Astrocyte (in vitro differentiated cells and primary cell): ENCODE data around the gene DIP2C.

ENCODE experiments used
- EZH2 ChIP-seq: IDR thresholded peaks from 2 replicates; pipeline ENCODE4 v1.6.1; 2012; ENCODE audit warnings: mild to moderate bottlenecking, low read length, inconsistent platforms; ENCODE audit not compliant: insufficient read depth
- TF ChIP-seq, protein P1 (sequence below): IDR thresholded peaks from 2 replicates; pipeline ENCODE4 v1.5.1; 2011; ENCODE audit warnings: low read depth, mild to moderate bottlenecking, inconsistent platforms, low read length, moderate library complexity; ENCODE audit not compliant: insufficient read depth

DNA sequence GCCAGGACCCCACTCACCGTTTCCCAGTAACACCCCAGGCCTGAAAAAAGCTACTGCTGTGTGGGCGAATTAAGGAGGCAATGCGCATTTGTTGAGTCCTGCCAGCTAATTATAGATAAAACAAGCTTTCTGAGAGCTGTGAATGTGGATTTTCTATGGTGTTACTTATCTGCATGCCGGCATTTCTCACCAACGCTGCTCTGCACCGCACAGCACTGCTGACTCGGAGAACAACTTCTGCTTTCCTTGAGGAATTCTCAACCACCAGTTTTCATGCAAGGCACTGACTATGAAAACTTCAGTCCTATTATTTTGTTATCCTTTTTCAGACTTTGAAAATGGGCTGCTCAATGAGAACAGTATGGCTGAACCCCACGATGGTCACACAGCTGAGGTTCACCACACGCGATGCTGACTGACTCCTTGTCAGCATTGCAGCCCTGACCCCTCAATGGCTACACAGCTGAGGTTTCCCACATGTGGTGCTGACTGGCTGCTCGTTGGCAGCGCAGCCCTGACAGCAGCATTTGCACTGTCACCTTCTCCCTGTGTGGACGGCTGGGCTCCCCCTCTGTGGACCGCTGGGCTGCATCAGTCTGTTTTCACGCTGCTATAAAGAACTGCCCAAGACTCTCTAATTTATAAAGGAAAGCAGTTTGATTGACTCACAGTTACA, 190.6 kb downstream of the DIP2C start:
- no peak for TF ChIP-seq EZH2
- TF ChIP-seq, protein P1, sequence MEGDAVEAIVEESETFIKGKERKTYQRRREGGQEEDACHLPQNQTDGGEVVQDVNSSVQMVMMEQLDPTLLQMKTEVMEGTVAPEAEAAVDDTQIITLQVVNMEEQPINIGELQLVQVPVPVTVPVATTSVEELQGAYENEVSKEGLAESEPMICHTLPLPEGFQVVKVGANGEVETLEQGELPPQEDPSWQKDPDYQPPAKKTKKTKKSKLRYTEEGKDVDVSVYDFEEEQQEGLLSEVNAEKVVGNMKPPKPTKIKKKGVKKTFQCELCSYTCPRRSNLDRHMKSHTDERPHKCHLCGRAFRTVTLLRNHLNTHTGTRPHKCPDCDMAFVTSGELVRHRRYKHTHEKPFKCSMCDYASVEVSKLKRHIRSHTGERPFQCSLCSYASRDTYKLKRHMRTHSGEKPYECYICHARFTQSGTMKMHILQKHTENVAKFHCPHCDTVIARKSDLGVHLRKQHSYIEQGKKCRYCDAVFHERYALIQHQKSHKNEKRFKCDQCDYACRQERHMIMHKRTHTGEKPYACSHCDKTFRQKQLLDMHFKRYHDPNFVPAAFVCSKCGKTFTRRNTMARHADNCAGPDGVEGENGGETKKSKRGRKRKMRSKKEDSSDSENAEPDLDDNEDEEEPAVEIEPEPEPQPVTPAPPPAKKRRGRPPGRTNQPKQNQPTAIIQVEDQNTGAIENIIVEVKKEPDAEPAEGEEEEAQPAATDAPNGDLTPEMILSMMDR = no peak
